ENCODE results near the gene MTA1.

The MTA1 gene

GRCh38 chr14:105424861-105425260 lies 5.2 kb downstream of the MTA1 start:
- no peak for DNase-seq (ENCODE audit: low read depth)

DNA sequence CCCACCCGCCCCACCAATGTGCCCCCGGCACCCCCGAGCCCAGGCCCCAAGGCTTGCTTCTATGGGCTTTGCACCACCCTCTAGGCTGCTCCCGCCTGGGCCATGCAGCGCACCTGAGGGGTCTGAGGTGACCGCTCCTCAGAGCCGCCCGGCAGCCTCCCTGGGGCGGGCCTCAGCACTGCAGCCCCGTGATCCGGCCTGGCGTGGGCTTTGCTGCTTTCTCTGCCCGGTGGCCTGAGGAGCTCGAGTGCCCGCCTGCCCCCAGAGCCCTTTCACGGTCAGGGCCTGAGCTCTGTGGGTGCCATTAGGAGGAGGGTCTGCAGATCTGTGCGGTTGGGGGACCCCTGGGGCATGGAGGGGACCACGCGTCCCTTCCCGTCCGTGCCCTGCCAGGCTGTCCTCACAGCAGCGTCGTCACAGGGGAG lies 6.2 kb downstream of the MTA1 start:
- DNase-seq (ENCODE audit: low read depth): no peak

GRCh38 chr14:105426416-105427130 lies 6.9 kb downstream of the MTA1 start:
- no peak for DNase-seq (ENCODE audit: low read depth)

DNA sequence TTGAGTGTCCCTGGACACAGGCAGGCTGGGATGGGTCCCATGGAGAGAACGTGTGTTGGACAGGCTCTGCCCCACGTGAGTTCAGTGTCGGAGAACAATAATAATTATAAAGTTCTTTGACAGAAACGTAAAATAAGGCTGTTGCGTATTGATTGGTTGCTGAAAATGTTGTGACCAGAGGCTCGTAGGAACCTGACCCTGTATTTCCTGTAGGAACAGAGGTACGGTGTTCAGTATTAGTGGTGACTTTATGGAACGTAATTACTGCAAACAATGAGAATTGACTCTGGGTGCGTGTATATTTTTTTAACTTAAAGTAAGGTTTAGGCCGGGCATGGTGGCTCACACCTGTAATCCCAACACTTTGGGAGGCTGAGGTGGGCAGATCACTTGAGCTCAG lies 7.8 kb downstream of the MTA1 start:
- DNase-seq (ENCODE audit: low read depth): no peak

GRCh38 chr14:105427936-105428485 lies 8.4 kb downstream of the MTA1 start:
- DNase-seq (ENCODE audit: low read depth): no peak

DNA sequence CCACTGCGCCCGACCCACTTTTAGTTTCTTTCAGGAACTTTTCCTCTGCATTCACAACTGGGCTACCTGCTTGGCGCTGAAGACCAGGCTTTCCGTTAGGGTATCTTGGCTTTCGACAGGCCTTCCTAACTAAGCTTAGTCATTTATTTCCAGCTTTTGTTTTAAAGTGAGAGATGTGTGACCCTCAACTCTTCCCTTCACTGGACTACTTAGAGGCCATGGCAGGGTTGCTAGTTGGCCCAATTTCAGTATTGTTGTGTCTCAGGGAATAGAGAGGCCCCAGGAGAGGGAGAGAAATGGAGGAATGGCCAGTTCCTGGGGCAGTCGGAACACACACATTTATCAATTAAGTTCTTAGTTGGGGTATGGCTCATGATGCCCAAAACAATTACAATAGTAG lies 10.4 kb downstream of the MTA1 start:
- DNase-seq (ENCODE audit: low read depth): no peak

- DNase-seq (ENCODE audit: low read depth): no peak
These were observed 10.9 kb downstream of the MTA1 start for GRCh38 chr14:105430565-105430964.

DNA sequence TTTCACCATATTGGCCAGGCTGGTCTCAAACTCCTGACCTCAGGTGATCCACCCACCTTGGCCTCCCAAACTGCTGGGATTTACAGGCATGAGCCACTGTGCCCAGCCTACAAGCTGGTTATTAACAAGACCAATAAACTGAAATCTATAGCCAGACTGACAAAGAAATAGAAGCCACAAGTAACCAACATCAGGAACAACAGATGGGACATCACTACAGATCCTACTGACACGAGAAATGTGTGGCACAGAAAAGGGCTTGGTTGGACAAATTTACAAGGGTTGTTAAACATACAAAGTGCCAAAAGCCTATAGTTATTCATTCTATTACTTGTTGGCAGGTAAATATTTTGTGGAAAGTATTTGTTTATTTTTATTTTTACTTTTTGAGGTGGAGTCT lies 11.6 kb downstream of the MTA1 start:
- no peak for DNase-seq (ENCODE audit: low read depth)

DNA sequence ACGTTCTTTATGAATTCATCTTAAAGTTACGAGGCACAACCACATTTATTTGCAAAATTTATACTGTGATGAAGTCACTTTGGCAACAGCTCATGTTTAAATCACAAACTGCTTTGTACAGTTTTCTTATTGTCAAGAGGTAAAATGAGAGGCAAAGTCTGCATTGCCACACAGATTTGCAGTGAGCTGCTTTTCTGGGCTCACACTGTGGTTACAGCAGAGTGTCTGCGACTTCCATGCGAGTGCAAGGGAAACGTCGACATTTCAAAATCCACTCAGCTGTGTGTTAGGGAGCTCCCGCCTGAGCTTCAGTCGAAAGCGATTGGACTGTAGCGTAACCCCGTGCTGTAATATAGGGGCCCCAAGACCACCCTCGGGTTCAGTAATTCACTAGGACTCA lies 13.0 kb downstream of the MTA1 start:
- no peak for DNase-seq (ENCODE audit: low read depth)

DNA sequence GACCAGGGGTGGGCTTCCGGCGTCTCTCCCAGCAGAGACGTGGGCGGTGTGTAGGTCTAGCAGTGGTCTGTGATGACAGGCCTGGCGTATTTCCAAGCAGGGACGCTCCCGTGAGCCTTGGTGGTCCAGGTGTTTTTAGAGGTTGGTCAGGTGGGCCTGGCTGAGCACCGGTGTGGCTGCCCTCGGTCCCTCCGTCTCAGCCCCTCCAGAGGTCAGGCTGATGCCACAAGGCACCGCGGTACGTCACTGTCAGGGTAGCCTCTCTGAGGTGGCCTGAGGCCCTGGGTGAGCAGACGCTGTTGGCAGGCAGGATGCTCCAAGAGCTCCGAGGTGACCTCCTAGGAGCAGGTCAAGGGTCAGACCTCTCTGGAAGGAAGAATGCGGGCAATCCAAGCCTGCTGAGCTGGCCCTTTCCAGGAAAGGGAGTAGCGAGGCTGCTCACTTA lies 13.6 kb downstream of the MTA1 start:
- no peak for DNase-seq (ENCODE audit: low read depth)

GRCh38 chr14:105436402-105436801 lies 16.8 kb downstream of the MTA1 start:
- DNase-seq (ENCODE audit: low read depth): no peak

- no peak for DNase-seq (ENCODE audit: low read depth)
These were observed 17.5 kb downstream of the MTA1 start for GRCh38 chr14:105436891-105437722.

GRCh38 chr14:105437723-105438500 lies 18.3 kb downstream of the MTA1 start:
- no peak for DNase-seq (ENCODE audit: low read depth)

- DNase-seq (ENCODE audit: low read depth): no peak
These were observed 19.6 kb downstream of the MTA1 start for GRCh38 chr14:105439179-105439578.

DNA sequence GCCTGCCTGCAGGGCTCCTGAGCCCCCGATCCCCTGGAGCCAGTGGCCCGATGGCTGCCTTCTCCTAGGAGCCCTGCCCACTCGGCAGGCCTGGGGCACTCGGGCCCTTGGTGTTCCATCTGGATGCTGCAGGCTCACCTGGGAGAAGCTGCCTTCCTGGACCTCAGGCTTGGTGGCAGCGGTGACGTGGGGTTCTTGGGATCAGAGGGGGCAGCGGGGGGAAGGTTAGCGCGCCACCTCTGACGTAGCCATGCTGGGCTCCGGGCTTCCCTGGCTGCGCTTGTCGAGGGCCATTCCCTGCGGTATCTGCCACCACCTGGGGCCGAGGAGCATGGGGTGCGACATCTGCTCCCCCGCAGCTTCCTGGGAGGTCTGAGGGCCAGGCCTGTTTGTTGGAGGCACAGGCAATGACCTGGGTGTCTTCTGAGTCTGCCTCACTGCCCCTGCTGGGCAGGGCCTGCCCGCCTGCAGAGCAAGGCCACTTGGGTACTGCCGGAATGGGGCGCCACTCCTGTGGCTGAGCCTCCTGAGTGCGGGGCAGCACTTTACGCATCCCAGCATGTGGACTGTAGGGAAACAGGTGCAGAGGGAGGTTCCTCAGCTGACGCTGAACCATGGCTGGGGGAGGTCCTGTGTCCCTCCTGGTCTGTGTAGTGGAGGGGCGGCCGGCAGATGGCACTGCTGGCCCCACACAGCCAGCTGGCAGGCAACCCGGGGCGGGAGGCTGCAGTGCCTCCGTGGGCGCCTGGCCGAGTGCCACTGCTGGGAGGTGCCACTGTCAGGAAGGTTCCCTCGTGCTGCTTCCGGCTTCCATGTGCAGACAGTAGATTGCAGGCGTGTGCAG lies 20.3 kb downstream of the MTA1 start:
- no peak for DNase-seq (ENCODE audit: low read depth)

DNA sequence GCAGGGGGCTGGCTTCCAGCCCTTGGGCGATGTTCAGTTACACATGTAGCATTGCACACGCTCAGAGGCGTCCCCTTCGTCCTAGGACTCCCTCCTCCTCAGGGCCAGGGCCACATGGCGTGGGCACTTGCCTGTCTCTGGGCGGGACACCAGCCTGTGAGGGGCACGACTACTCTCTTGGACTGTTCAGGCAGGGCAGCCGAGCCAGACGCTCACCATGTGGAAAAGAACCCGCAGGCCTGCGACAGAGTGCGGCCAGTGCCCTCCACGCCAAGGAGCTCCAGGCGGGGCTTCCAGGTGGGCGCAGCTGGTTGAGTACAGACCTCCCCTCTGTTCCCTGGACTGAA lies 20.9 kb downstream of the MTA1 start:
- no peak for DNase-seq (ENCODE audit: low read depth)

GRCh38 chr14:105440992-105441391 lies 21.4 kb downstream of the MTA1 start:
- no peak for DNase-seq (ENCODE audit: low read depth)

- DNase-seq (ENCODE audit: low read depth): no peak
These were observed 22.5 kb downstream of the MTA1 start for GRCh38 chr14:105442125-105442524.

DNA sequence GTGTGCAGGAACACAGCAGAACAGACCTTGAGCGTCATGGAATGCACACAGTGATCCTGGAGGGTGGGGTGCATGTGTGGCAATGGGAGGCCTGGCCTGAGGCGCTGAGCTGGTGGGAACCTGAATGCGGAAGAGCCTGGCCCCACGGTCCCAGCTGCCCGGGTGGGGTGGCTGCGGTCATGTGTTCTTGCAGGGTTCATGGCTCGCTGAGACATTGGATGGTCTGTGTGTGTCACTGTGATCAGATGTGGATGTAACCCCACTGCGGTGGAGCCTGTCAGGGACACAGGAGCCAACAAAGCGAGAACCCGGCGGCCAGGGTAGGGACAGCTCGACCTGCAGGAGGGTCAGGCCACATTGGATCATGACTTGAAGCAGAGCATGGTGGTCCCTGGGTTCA lies 23.2 kb downstream of the MTA1 start:
- DNase-seq (ENCODE audit: low read depth): no peak

GRCh38 chr14:105444859-105445258 lies 25.2 kb downstream of the MTA1 start:
- no peak for DNase-seq (ENCODE audit: low read depth)

DNA sequence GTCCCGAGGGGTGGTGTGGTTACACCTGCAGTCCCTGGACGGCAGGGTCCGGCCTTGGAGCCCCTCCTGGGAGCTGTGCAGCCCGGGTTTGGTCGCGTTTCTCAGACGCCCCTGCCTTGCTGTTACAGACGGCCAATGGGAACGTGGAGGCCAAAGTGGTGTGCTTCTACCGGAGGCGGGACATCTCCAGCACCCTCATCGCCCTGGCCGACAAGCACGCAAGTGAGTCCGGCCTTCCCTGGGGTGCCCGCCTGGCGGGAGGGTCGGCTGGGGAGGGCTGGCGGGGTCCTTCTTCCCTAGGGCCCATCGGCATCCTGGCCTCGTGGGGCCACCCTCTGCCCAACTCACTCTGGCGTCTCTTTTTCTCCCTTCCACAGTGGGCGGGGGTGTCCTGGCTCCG lies 25.7 kb downstream of the MTA1 start:
- no peak for DNase-seq (ENCODE audit: low read depth)

All from non-pigmented ciliary epithelial cell (primary cell).